Mesenchymal stem cell (in vitro differentiated cells and primary cell): ENCODE data around the gene TMEM238.

Source experiments
- DNase-seq: peaks from one replicate; pipeline ENCODE4 v3.0.0-alpha.2; 2013
- H2AFZ ChIP-seq: one replicate; pipeline ENCODE4 v1.6.1; 2013; ENCODE audit warnings: low read depth, mild to moderate bottlenecking, control low read depth, inconsistent platforms, low read length, moderate library complexity
- H2AK5ac ChIP-seq: 2 replicates; pipeline ENCODE4 v1.6.1; 2013; ENCODE audit warnings: low read length, moderate library complexity, mild to moderate bottlenecking, inconsistent platforms; ENCODE audit not compliant: severe bottlenecking
- H2BK120ac ChIP-seq: one replicate; pipeline ENCODE4 v1.6.1; 2013; ENCODE audit warnings: low read depth, mild to moderate bottlenecking, inconsistent platforms, low read length, moderate library complexity
- H2BK12ac ChIP-seq, 2 experiments: one replicate each; pipeline ENCODE4 v1.6.1; 2013; ENCODE audit warnings: inconsistent platforms in 2 of 2, low read length in 2 of 2, mild to moderate bottlenecking in 2 of 2, moderate library complexity in 2 of 2, control low read depth in 1 of 2
- H2BK15ac ChIP-seq: one replicate; pipeline ENCODE4 v1.6.1; 2013; ENCODE audit warnings: mild to moderate bottlenecking, low read depth, inconsistent platforms; ENCODE audit not compliant: poor library complexity, severe bottlenecking
- H2BK5ac ChIP-seq: 2 replicates; pipeline ENCODE4 v1.6.1; 2013; ENCODE audit warnings: low read depth, mild to moderate bottlenecking, low read length, control low read depth, inconsistent platforms; ENCODE audit not compliant: poor library complexity, severe bottlenecking
- H3K14ac ChIP-seq, 2 experiments: one replicate each; pipeline ENCODE4 v1.6.1; 2013; ENCODE audit warnings: inconsistent platforms in 2 of 2, low read length in 2 of 2, control low read depth in 1 of 2, mild to moderate bottlenecking in 1 of 2, moderate library complexity in 1 of 2
- H3K18ac ChIP-seq, 2 experiments: one replicate each; pipeline ENCODE4 v1.6.1; 2013; ENCODE audit warnings: inconsistent platforms in 2 of 2, low read length in 2 of 2, control low read depth in 1 of 2, low read depth in 1 of 2, mild to moderate bottlenecking in 1 of 2
- H3K23ac ChIP-seq, 2 experiments: one replicate each; pipeline ENCODE4 v1.6.1; 2013; ENCODE audit warnings: inconsistent platforms in 2 of 2, low read length in 2 of 2, mild to moderate bottlenecking in 2 of 2, moderate library complexity in 2 of 2, control low read depth in 1 of 2
- H3K27ac ChIP-seq: 2 replicates; pipeline ENCODE4 v1.5.1; 2013; ENCODE audit warnings: mild to moderate bottlenecking, moderate library complexity, low read length, control low read depth, inconsistent platforms; ENCODE audit not compliant: poor library complexity, severe bottlenecking
- H3K27me3 ChIP-seq, 2 experiments: 2 replicates each; pipeline versions ENCODE4 v1.6.1 to v1.7.0; 2013; ENCODE audit warnings: low read length in 2 of 2, mild to moderate bottlenecking in 2 of 2, moderate library complexity in 2 of 2, control low read depth in 1 of 2, inconsistent platforms in 1 of 2; ENCODE audit not compliant: control insufficient read depth in 1 of 2, insufficient read depth in 1 of 2
- H3K36me3 ChIP-seq, 2 experiments: 2 replicates each; pipeline versions ENCODE4 v1.6.1 to v1.7.0; 2013; ENCODE audit warnings: low read length in 2 of 2, control low read depth in 1 of 2, inconsistent platforms in 1 of 2, low read depth in 1 of 2, mild to moderate bottlenecking in 1 of 2; ENCODE audit not compliant: insufficient read depth in 2 of 2, control insufficient read depth in 1 of 2
- H3K4ac ChIP-seq, 2 experiments: one replicate each; pipeline ENCODE4 v1.6.1; 2013; ENCODE audit warnings: inconsistent platforms in 2 of 2, low read length in 2 of 2, mild to moderate bottlenecking in 2 of 2, moderate library complexity in 2 of 2, control low read depth in 1 of 2, low read depth in 1 of 2
- H3K4me1 ChIP-seq: 2 replicates; pipeline ENCODE4 v1.6.1; 2013; ENCODE audit warnings: low read depth, low read length, control low read depth; ENCODE audit not compliant: control insufficient read depth, insufficient read depth
- H3K4me2 ChIP-seq: 2 replicates; pipeline ENCODE4 v1.6.1; 2013; ENCODE audit warnings: low read length, mild to moderate bottlenecking, inconsistent platforms; ENCODE audit not compliant: poor library complexity, severe bottlenecking
- H3K4me3 ChIP-seq, 2 experiments: 2 replicates each; pipeline versions ENCODE4 v1.5.1 to v1.7.0; 2013; ENCODE audit warnings: low read length in 2 of 2, mild to moderate bottlenecking in 2 of 2, control low read depth in 1 of 2, low read depth in 1 of 2; ENCODE audit not compliant: insufficient read depth in 1 of 2
- H3K79me1 ChIP-seq: replicated peaks from 2 replicates; pipeline ENCODE4 v1.6.1; 2013; ENCODE audit warnings: mild to moderate bottlenecking, control low read depth, low read length, inconsistent platforms; ENCODE audit not compliant: poor library complexity, severe bottlenecking
- H3K9ac ChIP-seq: 2 replicates; pipeline ENCODE4 v1.7.0; 2013; ENCODE audit warnings: mild to moderate bottlenecking, low read length, moderate library complexity
- H3K9me3 ChIP-seq: 2 replicates; pipeline ENCODE4 v1.7.0; 2013; ENCODE audit warnings: mild to moderate bottlenecking, low read length; ENCODE audit not compliant: control insufficient read depth
- H4K8ac ChIP-seq: one replicate; pipeline ENCODE4 v1.6.1; 2013; ENCODE audit warnings: inconsistent platforms, mild to moderate bottlenecking, low read length, moderate library complexity
- H4K91ac ChIP-seq: one replicate; pipeline ENCODE4 v1.6.1; 2013; ENCODE audit warnings: mild to moderate bottlenecking, low read length, inconsistent platforms
- WGBS: methylation state at CpG from one replicate; pipeline ENCODE4 v1.1.7; 2013; ENCODE audit warnings: mixed read lengths; 5-methylcytosine and 5-hydroxymethylcytosine counted together

TMEM238 gene

GRCh38 chr19:55377356-55378131, 6.5 kb downstream of the TMEM238 start:
- peak overlapping the region; percentile 44 for H2BK15ac ChIP-seq
- 15% methylated on average over 43 of the region's 43 CpGs for whole genome bisulfite sequencing
- H3K18ac ChIP-seq, result peak overlapping the region in 1 of 2 experiments; percentile 25
- H3K4me1 ChIP-seq, result peaks cover 51% of the 10 kb centered on the region
- no peak overlapping the region for H3K4me3 ChIP-seq
- H2AFZ ChIP-seq, result no peak overlapping the region
- no peak overlapping the region for H3K4me2 ChIP-seq
- peak overlapping the region; percentile 27 for H2AK5ac ChIP-seq
- H3K27ac ChIP-seq, result no peak overlapping the region
- H3K36me3 ChIP-seq, result no peaks in the 10 kb centered on the region
- peak overlapping the region in 1 of 2 experiments; percentile 56 for H3K23ac ChIP-seq
- H2BK120ac ChIP-seq, result no peak overlapping the region
- no peak for DNase-seq
- H2BK5ac ChIP-seq, result no peak overlapping the region
- H3K9me3 ChIP-seq, result no peaks in the 10 kb centered on the region
- peak overlapping the region; percentile 56 for H4K91ac ChIP-seq
- H3K27me3 ChIP-seq, result peaks cover 0 to 30% of the 10 kb centered on the region in 2 experiments
- no peak overlapping the region for H4K8ac ChIP-seq
- peak overlapping the region in 1 of 2 experiments; percentile 26 for H3K14ac ChIP-seq
- no peak overlapping the region for H3K4ac ChIP-seq
- H2BK12ac ChIP-seq, result peak overlapping the region in 1 of 2 experiments; percentile 3
- H3K9ac ChIP-seq, result no peak overlapping the region
- H3K79me1 ChIP-seq, result peaks cover 4% of the 10 kb centered on the region

GRCh38 chr19:55376241-55376933, 7.7 kb downstream of the TMEM238 start, which contains the start of gene TMEM190:
TMEM190 (plus strand) TSS chr19:55376826; CDS start chr19:55376854, 28 bp downstream.
- no peak within 1 kb of the TSS for H3K27ac ChIP-seq
- H2BK12ac ChIP-seq, result peak within 1 kb of the TSS in 1 of 2 experiments; percentile 3
- peak within 1 kb of the TSS in 1 of 2 experiments; percentile 56 for H3K23ac ChIP-seq
- H2AFZ ChIP-seq, result no peak within 1 kb of the TSS
- H3K4ac ChIP-seq, result no peak within 1 kb of the TSS
- DNase-seq, result no peak
- 54% methylated on average over 19 of the region's 21 CpGs for WGBS
- H3K4me3 ChIP-seq, result no peak within 1 kb of the TSS
- no peak within 1 kb of the TSS for H2BK120ac ChIP-seq
- no peak within 1 kb of the TSS for H4K91ac ChIP-seq
- H2BK15ac ChIP-seq, result no peak within 1 kb of the TSS
- H2AK5ac ChIP-seq, result peak within 1 kb of the TSS; percentile 85
- peaks cover 0 to 30% of the 10 kb centered on the region in 2 experiments for H3K27me3 ChIP-seq
- H3K4me2 ChIP-seq, result no peak within 1 kb of the TSS
- H3K18ac ChIP-seq, result peak within 1 kb of the TSS in 1 of 2 experiments; percentile 25
- peak within 1 kb of the TSS; percentile 13 for H4K8ac ChIP-seq
- no peaks in the 10 kb centered on the region for H3K36me3 ChIP-seq
- no peak within 1 kb of the TSS for H3K9ac ChIP-seq
- H3K4me1 ChIP-seq, result peaks cover 55% of the 10 kb centered on the region
- peak within 1 kb of the TSS in 1 of 2 experiments; percentile 26 for H3K14ac ChIP-seq
- no peaks in the 10 kb centered on the region for H3K9me3 ChIP-seq
- H3K79me1 ChIP-seq, result no peaks in the 10 kb centered on the region
- no peak within 1 kb of the TSS for H2BK5ac ChIP-seq

GRCh38 chr19:55373993-55374757, 9.9 kb downstream of the TMEM238 start:
- no peaks in the 10 kb centered on the region for H3K9me3 ChIP-seq
- H2AFZ ChIP-seq, result peak overlapping the region; percentile 59
- peaks cover 0 to 28% of the 10 kb centered on the region in 2 experiments for H3K27me3 ChIP-seq
- H2BK120ac ChIP-seq, result peak overlapping the region; percentile 69
- no peak overlapping the region for H3K23ac ChIP-seq
- H3K36me3 ChIP-seq, result no peaks in the 10 kb centered on the region
- peak overlapping the region; percentile 87 for H2AK5ac ChIP-seq
- peak overlapping the region; percentile 22 for H4K91ac ChIP-seq
- peaks cover 61% of the 10 kb centered on the region for H3K4me1 ChIP-seq
- DNase-seq, result peak; percentile 61
- H3K27ac ChIP-seq, result peak overlapping the region; percentile 93
- H2BK15ac ChIP-seq, result peak overlapping the region; percentile 30
- peak overlapping the region in 1 of 2 experiments; percentile 76 for H3K14ac ChIP-seq
- H3K9ac ChIP-seq, result no peak overlapping the region
- 6% methylated on average over 24 of the region's 31 CpGs for WGBS
- H3K4ac ChIP-seq, result peak overlapping the region; percentile 28 to 66
- H2BK12ac ChIP-seq, result peak overlapping the region in 1 of 2 experiments; percentile 64
- H4K8ac ChIP-seq, result peak overlapping the region; percentile 78
- peak overlapping the region; percentile 92 for H2BK5ac ChIP-seq
- no peaks in the 10 kb centered on the region for H3K79me1 ChIP-seq
- peak overlapping the region; percentile 20 for H3K4me2 ChIP-seq
- H3K18ac ChIP-seq, result peak overlapping the region; percentile 68 to 72
- H3K4me3 ChIP-seq, result no peak overlapping the region
